ENCODE data around the gene NAGPA.
"Not testable (repeated sequence)": the region's sequence is repeated elsewhere in the genome, so short reads cannot be mapped to it uniquely, and the experiment has no call there.

The NAGPA gene

DNA sequence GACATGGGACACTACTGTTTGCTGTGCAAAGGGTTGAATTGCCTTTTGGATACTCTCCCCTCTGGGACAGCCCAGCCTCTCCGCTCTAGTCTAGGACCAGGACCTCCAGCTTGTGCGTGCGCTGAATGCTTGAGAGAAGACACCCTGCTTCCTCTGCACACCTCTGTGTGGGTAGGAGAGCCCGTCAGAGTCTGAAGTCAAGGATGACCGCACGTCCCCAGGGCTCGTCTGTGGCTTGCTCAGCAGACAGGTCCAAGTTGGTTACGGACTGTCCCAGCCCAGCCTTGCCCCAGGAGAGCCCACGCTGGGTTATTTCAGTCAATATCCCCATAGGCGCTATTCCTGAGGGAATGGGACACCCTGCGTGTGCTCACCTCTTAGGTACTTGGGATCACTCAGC, 28.3 kb upstream of the NAGPA start:
- DNase-seq (ENCODE audit: low read depth): no peak

DNA sequence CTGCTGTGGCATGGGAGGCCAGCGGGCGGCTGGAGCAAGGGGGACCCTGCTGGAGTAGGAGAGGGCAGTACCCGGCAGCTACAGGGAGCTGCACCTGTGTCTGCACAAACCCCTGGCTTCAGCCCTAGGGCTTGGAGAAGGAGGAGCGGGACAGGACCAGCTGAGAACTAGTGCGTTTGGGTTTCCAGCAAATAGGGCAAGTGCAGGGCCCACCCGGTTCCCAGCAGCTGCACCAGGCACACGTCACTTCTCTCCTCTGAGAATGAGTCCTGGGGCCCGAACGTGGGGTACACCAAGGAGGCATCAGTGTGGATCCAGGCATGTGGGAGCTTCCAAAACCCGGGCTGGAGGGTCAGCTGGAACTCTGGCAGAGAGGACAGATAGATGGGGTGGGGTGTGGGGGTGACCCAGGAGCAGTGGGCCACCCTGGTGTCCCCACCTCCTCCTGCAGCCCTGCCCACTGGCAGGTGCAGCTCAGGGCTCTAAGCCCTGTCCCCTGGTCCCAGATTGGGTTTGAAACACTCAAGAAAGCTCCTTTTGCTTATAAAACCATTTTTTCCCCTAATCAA, 26.4 kb upstream of the NAGPA start:
- DNase-seq (ENCODE audit: low read depth): no peak

DNA sequence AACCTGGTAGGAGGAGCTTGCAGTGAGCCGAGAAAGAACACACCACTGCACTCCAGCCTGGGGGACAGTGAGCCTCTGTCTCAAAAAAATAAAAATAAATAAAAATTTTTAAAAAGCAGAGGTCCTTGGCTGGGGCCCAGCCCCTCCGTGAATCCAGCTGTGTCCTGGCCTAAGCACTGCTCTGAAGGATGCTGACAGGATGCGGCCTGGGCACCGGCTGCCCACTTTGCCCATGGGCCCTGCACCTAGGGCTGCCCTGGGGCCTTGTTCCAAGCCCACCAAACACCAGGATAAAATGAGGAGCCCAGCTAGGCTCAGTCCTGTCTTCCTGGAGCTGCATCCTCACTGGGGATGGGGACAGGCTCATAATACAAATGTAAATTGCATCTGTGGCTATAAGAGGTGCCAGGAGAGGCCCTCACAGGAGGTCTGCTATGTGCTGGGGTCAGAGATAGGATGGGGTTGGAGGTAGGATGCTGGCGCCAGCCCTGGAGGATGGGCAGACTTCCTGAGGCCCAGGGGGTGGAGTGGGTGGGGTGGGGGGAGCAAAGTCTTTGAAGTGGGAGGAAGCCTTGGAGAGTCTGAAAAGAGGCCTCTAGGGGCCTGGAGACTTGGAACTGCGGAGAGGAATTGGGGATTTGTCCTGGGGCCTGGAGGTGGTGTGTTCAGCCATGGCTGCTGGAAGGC, 25.8 kb upstream of the NAGPA start:
- DNase-seq (ENCODE audit: low read depth): no peak

DNA sequence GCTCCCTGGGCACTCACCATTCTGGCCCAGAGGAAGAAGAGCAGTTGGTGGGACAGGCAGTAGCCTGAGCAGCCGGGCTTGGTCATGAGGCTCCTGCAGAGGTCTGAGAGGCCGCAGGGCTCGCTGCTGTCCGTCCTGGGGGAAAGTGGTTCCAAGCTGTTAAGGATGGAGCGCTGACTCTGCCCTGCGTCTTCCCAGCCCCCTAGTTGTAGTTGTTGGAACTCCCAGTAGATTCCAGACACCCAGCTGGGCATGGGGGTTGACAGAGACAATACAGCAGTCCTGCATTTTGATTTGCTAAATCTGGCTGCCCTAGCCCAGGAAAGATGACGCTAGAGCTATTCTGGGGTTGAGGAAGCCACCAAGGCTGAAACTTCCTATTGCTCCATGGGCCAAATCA, 24.7 kb upstream of the NAGPA start:
- DNase-seq (ENCODE audit: low read depth): no peak

DNA sequence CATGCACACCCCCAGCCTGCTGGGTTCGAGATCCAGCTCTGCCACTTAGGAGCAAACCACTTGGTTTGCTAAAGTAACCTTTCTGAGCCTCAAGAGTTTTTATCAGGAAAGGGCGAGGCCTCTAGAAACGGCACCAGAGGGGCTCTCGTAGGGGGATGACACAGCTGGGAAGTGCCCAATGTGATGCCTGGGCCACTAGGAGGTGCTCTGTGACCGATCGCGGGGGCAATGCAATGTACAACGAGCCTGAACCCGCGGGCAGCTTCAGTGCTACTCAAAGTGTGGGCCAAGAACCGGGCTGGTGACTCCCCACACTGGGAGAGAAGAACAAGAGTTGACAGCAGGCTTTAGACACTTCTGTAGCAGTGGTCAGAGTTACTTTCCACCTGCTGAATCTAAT, 22.6 kb upstream of the NAGPA start:
- peak; percentile 24 for DNase-seq (ENCODE audit: low read depth)

DNA sequence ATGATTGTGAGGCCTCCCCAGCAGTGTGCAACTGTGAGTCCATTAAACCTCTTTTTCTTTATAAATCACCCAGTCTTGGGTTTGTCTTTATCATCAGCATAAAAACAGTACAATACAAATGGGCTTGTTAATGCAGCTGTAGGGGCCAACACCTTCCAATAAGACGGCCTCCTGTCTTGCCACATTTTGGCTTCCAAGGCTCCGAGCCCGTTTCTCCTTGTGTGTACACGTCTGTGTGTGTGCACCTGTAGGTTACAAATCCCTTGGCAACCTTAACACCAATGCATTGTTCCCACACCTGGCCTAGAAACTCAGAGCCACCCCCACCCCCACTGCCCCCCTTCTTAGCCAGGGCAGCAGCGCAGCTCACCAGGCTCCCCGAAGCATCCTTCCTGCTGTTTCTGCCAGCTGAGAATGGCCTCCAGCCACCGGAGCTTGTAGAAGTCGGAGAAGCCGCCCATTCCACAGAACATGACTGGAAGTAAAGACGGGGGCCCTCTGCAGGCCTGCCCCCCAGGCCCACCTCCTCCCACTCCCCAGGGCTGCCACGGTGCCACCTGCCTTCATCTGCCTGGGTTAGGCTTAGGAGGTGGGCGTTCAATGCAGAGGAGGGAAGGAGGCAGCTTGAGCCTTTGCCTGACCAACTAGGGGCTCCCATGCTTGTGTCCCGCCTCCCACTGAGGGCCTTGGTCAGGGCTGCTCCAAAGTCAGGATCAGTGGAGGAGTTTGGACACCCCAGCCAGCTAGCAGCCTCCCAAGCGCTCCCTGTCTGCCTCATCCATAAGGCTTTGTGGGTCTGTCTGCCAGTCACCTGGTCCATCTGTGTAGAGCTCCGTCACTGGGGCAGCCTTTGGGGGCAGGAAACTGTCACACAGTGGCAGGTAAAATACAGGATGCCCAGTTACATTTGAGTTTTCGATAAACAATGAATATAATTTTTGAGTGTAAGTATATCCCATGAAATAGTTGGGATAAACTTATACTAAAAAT, 21.4 kb upstream of the NAGPA start:
- no peak for DNase-seq (ENCODE audit: low read depth)

DNA sequence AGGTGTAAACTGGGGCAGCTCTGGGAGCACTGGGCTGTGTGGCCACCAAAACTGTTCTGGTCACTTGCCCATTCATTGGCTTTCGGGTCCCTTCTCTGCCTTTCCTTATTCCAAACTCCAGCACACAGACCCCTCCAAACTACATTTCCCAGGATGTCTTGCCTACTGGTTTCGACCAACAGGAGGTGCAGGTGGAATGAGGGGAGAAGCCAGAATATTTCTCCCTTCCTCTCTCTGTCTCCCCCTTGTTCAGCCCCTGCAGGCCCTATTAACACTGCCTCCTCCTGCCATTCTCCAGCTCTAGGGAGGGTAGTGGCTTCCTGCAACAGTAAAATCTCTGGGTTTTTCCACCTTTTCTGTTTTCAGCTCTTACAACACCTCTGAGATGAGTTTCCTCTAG, 13.2 kb upstream of the NAGPA start:
- no peak for DNase-seq (ENCODE audit: low read depth)

DNA sequence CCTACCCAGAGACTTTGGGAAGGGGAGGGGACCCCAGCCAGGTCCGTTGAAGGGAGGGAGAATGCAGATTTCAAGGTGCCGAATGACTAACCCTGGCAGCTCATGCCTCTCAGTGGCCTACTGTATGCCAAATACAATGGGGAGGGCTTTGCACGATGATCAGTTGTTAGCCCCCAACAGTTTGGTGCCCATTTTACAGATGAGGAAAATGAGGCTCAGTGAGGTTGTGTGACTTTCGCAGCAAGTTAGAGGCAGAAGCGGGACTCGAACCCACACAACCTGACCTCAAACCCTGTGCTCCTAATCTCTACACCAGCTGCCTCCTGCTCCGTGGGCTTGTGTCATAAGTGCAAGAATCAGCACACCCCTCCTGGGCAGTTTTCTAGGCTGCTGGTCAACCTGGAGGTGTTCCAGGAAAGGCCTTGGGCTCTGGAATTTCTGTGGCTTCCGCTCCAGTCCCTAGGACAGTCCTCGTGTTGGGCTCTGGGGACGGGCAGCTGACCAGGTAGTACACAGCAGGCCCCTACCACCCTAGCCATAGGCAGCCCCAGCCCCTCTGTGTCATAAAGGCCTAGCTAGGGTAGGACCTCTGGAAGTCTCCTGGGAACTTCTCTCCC, 11.9 kb upstream of the NAGPA start:
- no peak for DNase-seq (ENCODE audit: low read depth)

DNA sequence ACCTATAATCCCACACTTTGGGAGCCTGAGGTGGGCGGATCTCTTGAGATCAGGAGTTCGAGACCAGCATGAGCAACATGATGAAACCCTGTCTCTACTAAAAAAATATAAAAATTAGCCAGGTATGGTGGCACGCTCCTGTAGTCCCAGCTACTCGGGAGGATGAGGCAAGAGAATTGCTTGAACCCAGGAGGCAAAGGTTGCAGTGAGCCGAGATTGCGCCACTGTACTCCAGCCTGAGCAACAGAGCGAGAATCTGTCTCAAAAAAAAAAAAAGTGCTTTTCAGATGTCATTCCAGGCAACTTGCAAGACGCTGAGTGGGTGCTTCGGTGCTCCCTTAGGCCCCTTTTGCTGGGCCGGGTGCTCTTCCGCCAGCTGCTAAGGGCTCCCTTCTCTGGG, 10.8 kb upstream of the NAGPA start:
- not testable (repeated sequence) for DNase-seq (ENCODE audit: low read depth)

DNA sequence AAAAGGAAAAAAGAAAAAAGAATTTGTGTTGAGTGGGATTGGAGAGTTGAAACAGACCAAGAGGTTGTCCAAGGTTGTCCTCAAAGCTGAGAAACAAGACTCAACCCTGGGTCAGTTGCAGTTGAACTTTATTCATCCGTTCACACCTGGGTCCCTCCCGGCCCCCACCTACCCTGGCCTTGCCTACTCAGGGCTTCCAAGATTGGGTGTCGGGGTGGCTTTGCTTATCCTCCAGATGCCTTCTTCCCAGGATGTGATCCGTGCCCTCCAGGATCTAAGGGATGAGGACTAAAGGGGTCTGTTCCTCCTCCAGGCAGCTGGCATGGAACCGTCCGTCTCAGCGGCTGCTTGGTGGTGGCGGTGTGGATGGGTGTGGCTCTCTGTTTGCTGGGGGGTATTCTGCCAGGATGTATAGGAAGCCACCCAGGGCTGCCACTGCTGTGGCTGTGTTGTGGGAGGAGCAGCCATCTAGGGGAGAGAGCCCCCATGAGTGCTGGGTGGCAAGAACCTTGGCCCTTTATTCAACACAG, 10.3 kb upstream of the NAGPA start:
- no peak for DNase-seq (ENCODE audit: low read depth)

DNA sequence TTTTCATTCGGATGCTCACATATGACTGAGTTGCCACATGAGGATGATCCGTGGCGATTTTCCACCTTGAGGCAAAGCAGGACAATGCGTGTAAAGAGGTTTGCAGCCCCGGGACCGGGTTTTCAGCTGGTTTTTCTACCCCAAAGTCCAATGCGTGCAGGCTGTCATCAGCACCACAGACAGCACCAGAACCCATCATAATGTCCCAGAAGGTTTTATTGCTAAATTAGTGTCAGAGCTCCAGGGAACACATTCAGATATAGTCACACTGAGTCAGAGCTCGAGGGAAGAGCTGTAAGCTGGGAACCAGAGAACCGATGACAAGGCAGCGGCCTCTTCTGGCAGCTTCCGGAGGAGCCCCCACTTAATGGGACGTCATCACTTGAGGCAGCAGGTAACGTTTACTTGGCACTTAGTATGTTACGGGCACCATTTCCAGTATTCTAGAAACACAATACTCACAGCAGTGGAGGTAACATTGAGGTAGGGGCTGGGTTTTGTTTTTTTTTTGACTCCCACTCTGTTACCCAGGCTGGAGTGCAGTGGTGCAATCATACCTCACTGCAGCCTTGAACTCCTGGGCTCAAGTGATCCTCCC, 8.9 kb upstream of the NAGPA start:
- no peak for DNase-seq (ENCODE audit: low read depth)

DNA sequence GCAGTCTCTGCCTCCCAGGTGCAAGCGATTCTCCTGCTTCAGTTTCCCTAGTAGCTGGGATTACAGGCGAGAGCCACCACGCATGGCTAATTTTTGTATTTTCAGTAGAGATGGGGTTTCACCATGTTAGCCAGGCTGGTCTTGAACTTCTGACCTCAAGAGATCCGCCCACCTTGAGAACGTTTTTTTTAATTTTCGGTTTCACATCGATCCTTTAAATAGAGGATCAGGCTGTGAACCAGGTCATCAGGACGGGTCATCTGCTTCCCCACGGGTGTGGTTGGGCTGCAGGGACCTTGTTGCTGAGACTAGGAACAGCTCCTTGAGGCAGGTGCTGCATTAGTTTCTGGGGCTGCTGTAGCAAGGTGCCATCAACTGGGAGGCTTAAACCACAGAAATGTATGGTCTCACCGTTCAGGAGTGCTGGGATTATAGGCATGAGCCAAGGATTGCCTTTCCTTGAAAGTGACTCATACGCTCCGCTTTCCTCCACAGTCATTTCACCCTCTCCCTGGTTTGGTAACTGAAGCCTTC, 7.9 kb upstream of the NAGPA start:
- DNase-seq (ENCODE audit: low read depth): no peak

DNA sequence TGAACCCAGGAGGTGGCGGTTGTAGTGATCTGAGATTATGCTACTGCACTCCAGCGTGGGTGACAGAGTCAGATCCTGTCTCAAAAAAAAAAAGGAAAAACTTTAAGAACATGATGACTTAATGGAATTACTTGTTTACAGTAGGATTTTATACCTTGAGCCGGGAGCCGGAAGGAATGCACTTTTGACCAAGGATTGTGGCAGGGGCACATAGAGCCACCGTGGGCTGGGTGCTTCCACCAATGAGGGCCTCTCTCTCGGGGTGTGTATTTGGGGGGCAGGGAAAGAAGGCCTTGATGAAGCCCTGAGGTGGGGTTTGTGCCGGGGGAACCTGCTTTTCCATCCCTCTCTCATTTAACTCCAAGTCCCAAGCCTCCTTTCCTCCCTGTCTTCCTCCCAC, 6.7 kb upstream of the NAGPA start:
- no peak for DNase-seq (ENCODE audit: low read depth)

DNA sequence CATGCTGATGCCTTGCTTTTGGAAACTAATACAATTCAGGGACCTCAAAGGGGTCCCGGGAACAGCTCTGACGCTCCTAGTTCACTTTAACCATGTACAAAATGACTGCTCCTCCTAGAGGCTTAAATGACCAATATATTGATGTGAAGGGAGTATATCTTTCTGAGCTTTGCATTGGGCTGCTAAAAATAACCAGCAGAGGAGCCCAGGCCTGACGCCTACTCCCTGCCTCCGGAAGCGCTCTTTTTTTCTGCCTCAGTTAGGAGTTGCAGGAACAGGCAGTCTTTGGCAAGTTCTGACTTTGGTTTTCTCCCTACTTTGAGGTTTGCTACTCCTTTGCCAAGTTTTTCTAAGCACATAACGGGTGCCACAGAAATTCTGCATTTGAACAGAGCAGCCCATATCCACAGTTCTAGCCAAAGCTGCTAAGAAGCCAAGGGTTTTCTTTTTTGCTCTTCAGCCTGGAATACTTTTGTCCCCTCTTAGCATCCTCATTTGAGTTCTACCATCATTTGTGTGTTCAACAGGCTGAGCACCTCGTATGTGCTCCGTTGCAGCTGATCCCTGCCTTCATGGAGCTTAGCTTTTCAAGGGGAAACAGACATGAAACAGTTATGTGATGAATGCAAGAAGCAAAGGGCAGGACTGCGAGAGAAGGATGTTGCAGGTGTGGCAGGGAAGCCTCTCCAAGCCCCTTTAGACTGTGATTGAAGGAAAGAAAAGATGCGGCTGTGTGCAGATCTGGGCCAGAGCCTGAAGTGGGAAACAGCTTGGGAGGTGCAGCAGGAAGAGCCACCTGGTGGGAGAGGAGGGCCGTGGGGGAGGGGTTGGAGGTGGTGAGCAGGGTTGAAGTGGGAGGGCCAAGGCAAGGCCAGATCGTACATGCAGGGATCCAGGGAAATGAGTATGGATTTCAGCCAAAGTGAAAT, 2.8 kb upstream of the NAGPA start:
- no peak for DNase-seq (ENCODE audit: low read depth)

DNA sequence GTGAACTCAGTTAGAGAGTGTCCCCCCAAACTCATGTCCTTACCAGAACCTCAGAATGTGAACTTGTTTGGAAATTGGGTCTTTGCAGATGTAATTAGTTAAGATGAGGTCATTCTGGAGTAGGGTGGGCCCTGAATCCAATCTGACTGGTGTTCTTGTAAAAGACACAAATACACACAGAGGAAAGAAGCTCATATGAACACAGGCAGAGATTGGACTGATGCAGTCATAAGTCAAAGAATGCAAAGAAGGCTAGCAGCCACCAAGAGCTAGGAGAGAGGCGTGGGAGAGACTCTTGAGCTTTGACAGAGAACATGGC, 2.1 kb upstream of the NAGPA start:
- DNase-seq (ENCODE audit: low read depth): no peak

DNA sequence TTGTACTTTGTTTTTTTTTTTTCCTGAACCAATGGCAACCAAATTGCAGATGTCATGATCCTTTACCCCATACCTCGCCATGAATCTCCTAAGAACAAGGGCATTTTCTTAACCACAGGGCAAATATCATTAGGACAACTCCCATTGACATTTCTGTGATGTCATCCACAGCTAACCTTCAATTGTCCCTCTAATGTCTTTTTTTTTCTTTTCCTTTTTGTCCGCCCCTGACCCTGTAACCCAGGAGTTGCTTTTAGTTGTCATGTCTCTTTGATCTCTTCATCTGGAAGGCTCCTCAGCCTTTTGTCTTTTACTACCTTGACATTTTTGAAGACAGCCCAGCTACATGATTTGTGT, 410 bp upstream of the NAGPA start:
- DNase-seq (ENCODE audit: low read depth): no peak

DNA sequence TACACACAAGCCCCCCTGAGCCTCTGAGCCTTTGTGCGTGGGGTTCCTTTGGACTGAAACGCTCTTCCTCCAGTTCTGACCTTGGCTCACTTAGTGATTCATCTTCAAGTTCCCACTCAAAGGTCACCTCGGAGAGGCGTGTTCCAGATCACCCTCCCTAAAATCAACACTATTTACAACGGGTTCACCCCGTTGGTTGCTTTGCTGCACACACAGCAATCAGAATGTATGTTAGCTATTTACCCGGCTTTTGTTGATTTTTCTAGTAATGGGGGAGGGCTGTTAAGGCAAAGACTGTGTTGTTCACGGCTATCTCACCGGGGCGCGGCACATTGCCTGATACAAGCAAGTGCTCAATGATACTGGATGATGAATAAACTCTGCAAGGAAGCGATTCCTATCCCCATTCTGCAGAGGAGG, 977 bp downstream of the NAGPA start:
- no peak for DNase-seq (ENCODE audit: low read depth)

DNA sequence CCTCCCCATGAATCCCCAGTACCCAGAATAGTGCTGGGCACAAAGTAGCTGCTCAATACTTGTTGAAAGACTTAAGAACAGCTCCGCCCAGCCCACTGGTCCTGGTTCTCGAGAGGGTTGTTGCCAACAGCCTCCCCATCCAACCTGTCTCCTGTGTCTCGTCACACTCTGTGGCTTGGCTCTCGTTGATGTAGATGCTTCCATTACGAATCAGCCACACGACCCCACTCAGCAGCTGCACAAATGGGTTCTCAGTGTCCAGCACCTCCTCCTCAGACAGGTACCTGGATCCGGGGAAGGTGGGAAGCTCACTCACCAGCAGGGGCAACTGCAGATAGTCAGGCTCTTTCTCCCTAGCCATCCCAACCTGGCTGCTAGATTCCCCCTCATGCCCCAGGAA, 2.1 kb downstream of the NAGPA start:
- no peak for DNase-seq (ENCODE audit: low read depth)

DNA sequence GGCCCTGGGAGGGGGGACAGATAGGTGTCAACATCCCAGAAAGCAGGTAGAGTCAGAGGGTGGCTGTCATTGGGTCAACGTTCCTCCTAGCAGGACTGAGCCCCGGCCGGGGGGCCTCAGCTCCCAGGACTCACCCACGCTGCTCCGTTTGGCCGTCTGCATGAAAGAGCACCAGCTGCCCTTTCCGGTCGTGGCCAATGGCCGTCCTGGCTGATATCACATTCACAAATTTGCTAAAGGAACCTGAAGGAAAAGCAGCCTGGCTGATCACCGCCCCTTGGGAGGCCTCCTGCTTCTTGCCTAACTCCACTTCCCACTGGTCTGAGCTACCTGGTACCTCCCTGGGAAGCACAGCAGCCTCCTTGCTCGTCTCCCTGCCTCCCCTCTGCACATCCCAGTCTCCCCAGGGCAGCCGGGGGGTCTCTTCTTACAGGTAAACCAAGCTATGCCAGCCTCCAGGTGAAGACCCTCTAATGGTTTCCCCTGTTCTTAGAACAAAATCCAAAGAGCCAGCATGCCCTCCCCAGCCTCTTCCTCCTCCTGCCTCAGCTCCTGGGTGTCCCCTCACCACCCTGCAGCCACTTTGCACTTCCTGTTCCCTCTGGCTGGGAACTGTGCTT, 3.4 kb downstream of the NAGPA start:
- no peak for DNase-seq (ENCODE audit: low read depth)

DNA sequence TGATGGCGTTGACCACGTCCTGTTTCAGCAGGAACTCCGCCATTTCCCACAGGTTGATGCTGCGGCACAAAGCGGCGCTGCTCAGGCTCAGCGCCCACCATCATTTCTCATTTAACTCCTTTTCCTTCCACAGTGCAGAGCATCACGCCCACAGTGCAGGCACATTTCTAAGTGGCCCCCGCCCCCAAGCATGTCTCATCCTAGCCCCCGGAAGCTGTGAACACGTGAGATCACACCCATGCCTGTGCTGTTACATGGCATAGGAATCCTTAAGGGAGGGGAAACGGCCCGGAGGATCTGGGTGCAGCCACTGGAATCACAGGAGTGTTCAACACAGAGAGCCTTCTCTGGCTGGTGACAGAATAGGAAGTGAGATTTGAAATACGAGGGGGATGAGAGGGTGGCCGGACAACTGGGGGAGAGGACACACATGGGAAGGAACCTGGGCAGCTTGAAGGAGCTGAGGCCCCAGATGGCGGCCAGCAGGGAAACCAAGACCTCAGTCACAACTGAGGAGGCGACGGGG, 4.7 kb downstream of the NAGPA start:
- no peak for DNase-seq (ENCODE audit: low read depth)
